Large intestine (tissue), 3 donors: ENCODE results near the gene EHD1. TPM values are rescaled to one million over a fixed set of nuclear protein-coding genes. Genes with fewer than 3 reads are reported as not detected.
A peak's percentile ranks its signal among the peaks of the same experiment; 100 is the strongest.

Experiments used
- DNase-seq, 2 donors: peaks; one replicate each; pipeline versions ENCODE4 v3.0.0 to v3.0.0-alpha.2; 2013
- H3K27ac ChIP-seq: one replicate; pipeline ENCODE4 v1.5.1; 2013; ENCODE audit warnings: low read length
- H3K27me3 ChIP-seq: 2 replicates; pipeline ENCODE4 v1.6.1; 2013; ENCODE audit warnings: low read length; ENCODE audit not compliant: control insufficient read depth, insufficient read depth
- H3K36me3 ChIP-seq: 2 replicates; pipeline ENCODE4 v1.6.1; 2013; ENCODE audit warnings: low read length; ENCODE audit not compliant: control insufficient read depth, insufficient read depth
- H3K4me1 ChIP-seq: one replicate; pipeline ENCODE4 v1.6.1; 2013; ENCODE audit warnings: low read length; ENCODE audit not compliant: control insufficient read depth, insufficient read depth
- H3K4me3 ChIP-seq: one replicate; pipeline ENCODE4 v1.5.1; 2013; ENCODE audit warnings: low read length
- H3K9me3 ChIP-seq: one replicate; pipeline ENCODE4 v1.6.1; 2013; ENCODE audit warnings: mild to moderate bottlenecking, low read depth, low read length, moderate library complexity; ENCODE audit not compliant: control insufficient read depth
- WGBS: methylation state at CpG from one replicate; pipeline ENCODE4 v1.1.5; 2013; ENCODE audit warnings: low lambda C conversion rate; ENCODE audit not compliant: insufficient coverage; 5-methylcytosine and 5-hydroxymethylcytosine counted together
- polyA plus RNA-seq: library from polyadenylated mRNA; unstranded; fragments of 120-200 nt; gene quantifications from one replicate; pipeline ENCODE4 v1.2.1, GENCODE V29; 2013

Gene EHD1
- polyA plus RNA-seq, 1 donor: 94.8 TPM

GRCh38 chr11:64882243-64882642 is 3.8 kb upstream of the EHD1 start:
- H3K9me3 ChIP-seq: no peaks in the 10 kb centered on the region
- H3K4me1 ChIP-seq: peaks cover 38% of the 10 kb centered on the region
- no peak overlapping the region for H3K27ac ChIP-seq
- WGBS: 60% methylated on average over 1 of the region's 5 CpGs
- H3K36me3 ChIP-seq: no peaks in the 10 kb centered on the region
- H3K27me3 ChIP-seq: no peaks in the 10 kb centered on the region
- no peak for DNase-seq
- H3K4me3 ChIP-seq: no peak overlapping the region

- Histone ChIP-seq H3K4me3 (no peak overlapping the region), H3K4me1 (peaks cover 41% of the 10 kb centered on the region), H3K27me3 (no peaks in the 10 kb centered on the region), H3K36me3 (peaks cover 3% of the 10 kb centered on the region), H3K9me3 (no peaks in the 10 kb centered on the region), H3K27ac (no peak overlapping the region)
- DNase-seq: no peak
- no CpG with 5 or more reads among the region's 8 CpGs for WGBS
Measured at GRCh38 chr11:64881476-64881875, 3.1 kb upstream of the EHD1 start.

GRCh38 chr11:64880240-64881001 is 2.0 kb upstream of the EHD1 start:
- Histone ChIP-seq H3K36me3 (peaks cover 6% of the 10 kb centered on the region), H3K9me3 (no peaks in the 10 kb centered on the region), H3K4me3 (no peak overlapping the region), H3K27me3 (no peaks in the 10 kb centered on the region), H3K4me1 (peaks cover 41% of the 10 kb centered on the region), H3K27ac (no peak overlapping the region)
- WGBS: no CpG with 5 or more reads among the region's 14 CpGs
- no peak for DNase-seq

GRCh38 chr11:64879244-64879900 is 951 bp upstream of the EHD1 start:
- H3K27me3 ChIP-seq: no peaks in the 10 kb centered on the region
- H3K4me3 ChIP-seq: peak overlapping the region; percentile 80
- peaks cover 13% of the 10 kb centered on the region for H3K36me3 ChIP-seq
- H3K4me1 ChIP-seq: peaks cover 39% of the 10 kb centered on the region
- no peak for DNase-seq
- H3K27ac ChIP-seq: peak overlapping the region; percentile 94
- H3K9me3 ChIP-seq: no peaks in the 10 kb centered on the region
- WGBS: 6% methylated on average over 2 of the region's 16 CpGs

DNA sequence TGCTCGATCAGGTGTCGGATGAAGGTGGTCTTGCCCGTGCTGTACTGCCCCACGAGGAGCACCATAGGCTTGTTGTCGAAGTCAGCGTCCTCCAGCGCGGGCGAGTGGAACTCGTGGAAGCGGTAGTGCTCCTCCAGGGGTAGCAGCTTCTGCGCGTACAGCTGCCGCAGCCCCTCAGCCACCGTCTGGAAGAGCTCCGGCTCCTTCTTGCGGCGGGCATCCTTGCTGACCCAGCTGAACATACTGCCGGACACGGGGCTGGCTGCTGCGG is 263 bp downstream of the EHD1 start:
- WGBS: no CpG with 5 or more reads among the region's 21 CpGs
- Histone ChIP-seq H3K4me3 (peak overlapping the region; percentile 92), H3K4me1 (peaks cover 46% of the 10 kb centered on the region), H3K27ac (peak overlapping the region; percentile 76), H3K27me3 (no peaks in the 10 kb centered on the region), H3K9me3 (no peaks in the 10 kb centered on the region), H3K36me3 (peaks cover 20% of the 10 kb centered on the region)
- DNase-seq: no peak

DNA sequence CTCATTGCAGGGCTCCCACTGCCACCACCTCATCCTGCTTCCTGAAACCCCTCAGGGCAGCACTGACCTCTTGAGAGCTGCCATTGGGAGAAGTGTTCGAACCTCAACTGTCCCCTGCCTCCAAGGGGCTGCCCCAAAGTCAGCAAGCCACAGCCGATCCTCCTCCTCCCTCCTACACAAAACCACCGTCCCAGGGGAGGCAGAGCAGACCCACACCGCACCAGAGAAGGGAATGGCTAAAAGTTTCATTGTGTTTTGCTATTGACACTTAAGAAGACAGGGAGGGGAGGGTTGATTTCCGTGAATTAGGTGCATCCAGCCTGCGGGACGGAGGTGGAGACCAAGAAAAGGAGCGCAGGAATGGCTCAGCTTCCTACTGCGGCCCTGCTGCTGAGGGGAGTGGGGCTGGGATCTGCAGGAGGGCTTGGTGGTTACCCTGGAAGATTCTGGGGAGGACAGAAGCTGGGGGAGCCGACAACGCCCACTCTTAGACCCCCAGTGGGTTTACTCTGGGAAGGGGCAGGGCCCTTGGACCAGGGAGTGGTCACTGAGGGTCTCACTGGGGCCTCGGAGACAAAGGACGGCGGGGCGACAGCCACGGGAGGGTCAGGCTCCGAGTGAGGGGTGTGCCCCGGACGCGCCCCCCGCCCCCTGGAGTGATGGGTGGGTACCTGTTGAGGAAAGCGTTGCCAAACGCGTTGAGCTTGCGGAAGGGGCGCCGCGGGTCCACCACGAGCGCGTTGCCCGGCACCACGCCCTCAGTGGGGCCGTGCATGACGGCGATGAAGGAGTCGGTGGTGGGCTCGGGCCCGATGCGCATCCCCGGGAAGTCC is 815 bp downstream of the EHD1 start:
- Histone ChIP-seq H3K4me3 (peak overlapping the region; percentile 92), H3K4me1 (peaks cover 50% of the 10 kb centered on the region), H3K9me3 (no peaks in the 10 kb centered on the region), H3K27ac (peak overlapping the region; percentile 76), H3K36me3 (peaks cover 25% of the 10 kb centered on the region), H3K27me3 (no peaks in the 10 kb centered on the region)
- DNase-seq: no peak
- WGBS: no CpG with 5 or more reads among the region's 41 CpGs

- WGBS: no CpG with 5 or more reads among the region's 14 CpGs
- Histone ChIP-seq H3K4me3 (peak overlapping the region; percentile 92), H3K27ac (peak overlapping the region; percentile 76), H3K27me3 (no peaks in the 10 kb centered on the region), H3K36me3 (peaks cover 28% of the 10 kb centered on the region), H3K9me3 (no peaks in the 10 kb centered on the region), H3K4me1 (peaks cover 57% of the 10 kb centered on the region)
- DNase-seq: peak in 1 of 2 donors; percentile 47
Measured at GRCh38 chr11:64876835-64877341, 1.5 kb downstream of the EHD1 start.

DNA sequence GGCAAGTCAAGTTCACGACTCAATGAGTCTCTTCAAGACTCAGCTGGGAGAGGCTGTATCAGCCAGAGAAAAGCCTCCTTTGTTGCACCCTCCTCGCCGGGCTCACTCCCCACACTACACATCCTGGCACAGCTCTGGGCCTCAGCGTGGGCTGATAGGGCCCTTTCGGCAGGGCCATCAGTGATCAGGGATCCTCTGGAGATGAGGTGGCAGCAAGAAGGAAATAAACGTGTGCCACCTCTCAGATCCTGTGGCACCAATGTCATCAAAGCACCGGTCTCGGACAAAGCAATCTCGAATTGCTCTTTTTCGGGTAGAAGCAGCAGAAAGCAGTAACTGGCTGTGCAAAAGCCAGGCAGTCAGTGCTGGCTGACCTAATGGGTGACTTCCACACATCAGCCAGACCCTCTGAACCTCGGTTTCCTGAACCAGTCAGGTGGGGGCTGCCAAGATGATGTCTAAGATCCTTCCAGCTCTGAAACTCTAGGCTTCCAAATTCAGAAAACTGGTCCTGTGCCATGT is 2.1 kb downstream of the EHD1 start:
- H3K27me3 ChIP-seq: no peaks in the 10 kb centered on the region
- H3K36me3 ChIP-seq: peaks cover 32% of the 10 kb centered on the region
- H3K4me1 ChIP-seq: peaks cover 63% of the 10 kb centered on the region
- H3K27ac ChIP-seq: peak overlapping the region; percentile 76
- H3K4me3 ChIP-seq: peak overlapping the region; percentile 92
- no peak for DNase-seq
- H3K9me3 ChIP-seq: no peaks in the 10 kb centered on the region
- no CpG with 5 or more reads among the region's 11 CpGs for WGBS

DNA sequence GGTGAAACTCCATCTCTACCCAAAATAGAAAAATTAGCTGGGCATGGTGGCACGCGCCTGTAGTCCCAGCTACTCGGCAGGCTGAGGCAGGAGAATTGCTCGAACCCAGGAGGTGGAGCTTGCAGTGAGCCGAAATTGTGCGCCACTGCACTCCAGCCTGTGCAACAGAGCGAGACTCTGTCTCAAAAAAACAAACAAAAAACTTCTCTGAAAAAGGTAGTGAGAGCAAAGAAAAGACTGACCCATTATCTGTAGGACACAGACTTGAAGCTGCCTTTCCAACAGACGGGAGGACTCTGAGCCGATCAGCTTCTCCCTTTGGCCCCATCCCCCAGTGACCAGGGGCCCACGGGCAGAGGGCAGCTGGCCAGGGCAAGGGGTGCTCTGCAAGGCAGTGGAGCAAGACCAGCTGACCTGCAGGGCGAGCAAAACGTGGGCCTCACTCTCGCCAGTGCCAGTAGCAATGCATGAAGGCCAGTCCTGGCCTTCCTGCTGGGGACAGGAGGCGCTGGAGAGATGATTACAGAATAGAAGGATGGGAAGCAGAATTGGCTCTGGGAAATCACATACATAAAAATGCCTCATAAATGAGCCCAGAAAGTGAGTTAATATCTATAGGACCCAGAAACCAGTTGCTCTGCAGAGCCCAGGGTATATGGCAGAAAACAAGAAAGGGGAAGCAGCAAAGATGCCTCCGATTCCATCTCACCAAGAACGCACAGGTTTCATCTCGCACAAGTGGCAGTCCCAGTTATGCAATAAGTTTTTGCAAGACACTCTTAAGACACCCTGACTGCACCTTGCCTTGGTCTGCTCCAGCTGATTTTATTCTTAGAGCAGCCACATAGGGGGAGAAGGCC is 2.8 kb downstream of the EHD1 start:
- H3K4me1 ChIP-seq: peaks cover 67% of the 10 kb centered on the region
- peaks cover 35% of the 10 kb centered on the region for H3K36me3 ChIP-seq
- peak overlapping the region; percentile 92 for H3K4me3 ChIP-seq
- peak in 1 of 2 donors; percentile 53 for DNase-seq
- H3K27ac ChIP-seq: peak overlapping the region; percentile 76
- no CpG with 5 or more reads among the region's 17 CpGs for WGBS
- H3K27me3 ChIP-seq: no peaks in the 10 kb centered on the region
- no peaks in the 10 kb centered on the region for H3K9me3 ChIP-seq
